Endothelial cell of umbilical vein (primary cell): ENCODE data around the gene PYCR2. TPM values are rescaled to one million over a fixed set of nuclear protein-coding genes. Genes with fewer than 3 reads are reported as not detected.
A peak's percentile ranks its signal among the peaks of the same experiment; 100 is the strongest.

Experiments used
- BruUV-seq: library from RNA; stranded (reverse); fragments of 400-500 nt; replicated peaks from 2 replicates; lab custom pipeline; 2021; lab: Mats Ljungman, UMichigan
- CTCF ChIA-PET: fragments of 300-600, 350-600 bp; sonication (Branson Sonifier 250); formaldehyde crosslinking; loops from one replicate; lab custom pipeline; 2021; ENCODE audit warnings: antibody characterized with exemption, inconsistent platforms; lab: Charles Lee
- POLR2A ChIA-PET: fragments of 300-600, 350-600 bp; sonication (Branson Sonifier 250); formaldehyde crosslinking; loops from one replicate; lab custom pipeline; 2021; ENCODE audit warnings: antibody characterized with exemption, inconsistent platforms; lab: Charles Lee
- DNase-seq: peaks from one replicate; pipeline ENCODE4 v3.0.0-alpha.2; 2011; ENCODE audit warnings: low read depth, low spot score
- FAIRE-seq: peaks from 2 replicates; lab custom pipeline; 2011; peaks lifted over from hg19 to GRCh38; lab: Jason Lieb, UNC
- H2AFZ ChIP-seq: 2 replicates; pipeline ENCODE4 v1.6.0; 2012; ENCODE audit warnings: low read depth, low read length, control low read depth, inconsistent platforms
- H3K27ac ChIP-seq: 2 replicates; pipeline ENCODE4 v1.5.1; 2011; ENCODE audit warnings: low read depth, mild to moderate bottlenecking, control low read depth, low read length, moderate library complexity; ENCODE audit not compliant: insufficient read depth
- H3K27me3 ChIP-seq, 2 experiments: 2 replicates each; pipeline versions ENCODE4 v1.6.0 to v1.6.1; 2011; ENCODE audit warnings: low read length in 2 of 2, mixed read lengths in 1 of 2; ENCODE audit not compliant: control insufficient read depth in 2 of 2, insufficient read depth in 2 of 2
- H3K36me3 ChIP-seq, 2 experiments: 2 replicates in 1 of 2; 3 replicates in 1 of 2; pipeline ENCODE4 v1.5.1; 2011; ENCODE audit warnings: low read length in 2 of 2, mild to moderate bottlenecking in 1 of 2, moderate library complexity in 1 of 2; ENCODE audit not compliant: control insufficient read depth in 2 of 2, insufficient read depth in 2 of 2; ENCODE audit errors: extremely low read depth in 1 of 2
- H3K4me1 ChIP-seq: 3 replicates; pipeline ENCODE4 v1.5.1; 2011; ENCODE audit warnings: mild to moderate bottlenecking, low read length; ENCODE audit not compliant: control insufficient read depth, insufficient read depth; ENCODE audit errors: extremely low read depth
- H3K4me2 ChIP-seq: 2 replicates; pipeline ENCODE4 v1.6.1; 2011; ENCODE audit warnings: low read length, control low read depth, mixed read lengths; ENCODE audit not compliant: insufficient read depth
- H3K4me3 ChIP-seq, 3 experiments: fragments of 200-600 bp in 1 of 3; sonication (generic), shearing (Covaris generic) in 1 of 3; replicated peaks in 1 of 3; 2 replicates each; pipeline ENCODE4 v1.5.1; 2011 to 2016; ENCODE audit warnings: control low read depth in 3 of 3, low read length in 3 of 3, mild to moderate bottlenecking in 2 of 3, inconsistent platforms in 1 of 3, low read depth in 1 of 3, moderate library complexity in 1 of 3; ENCODE audit not compliant: insufficient read depth in 1 of 3
- H3K79me2 ChIP-seq: 2 replicates; pipeline ENCODE4 v1.6.0; 2012; ENCODE audit warnings: low read length, inconsistent platforms; ENCODE audit not compliant: control insufficient read depth, insufficient read depth
- H3K9ac ChIP-seq: replicated peaks from 2 replicates; pipeline ENCODE3; 2011; ENCODE audit warnings: low read length, control low read depth; ENCODE audit not compliant: insufficient read depth; ENCODE audit errors: extremely low read depth
- H3K9me1 ChIP-seq: replicated peaks from 3 replicates; pipeline ENCODE4 v1.6.0; 2011; ENCODE audit warnings: mild to moderate bottlenecking, low read length; ENCODE audit not compliant: control insufficient read depth, insufficient read depth; ENCODE audit errors: extremely low read depth
- H3K9me3 ChIP-seq: replicated peaks from 2 replicates; pipeline ENCODE4 v1.5.1; 2012; ENCODE audit warnings: low read length, inconsistent platforms; ENCODE audit not compliant: control insufficient read depth, insufficient read depth
- H4K20me1 ChIP-seq: replicated peaks from 2 replicates; pipeline ENCODE3; 2011; ENCODE audit warnings: mild to moderate bottlenecking, low read length; ENCODE audit not compliant: control insufficient read depth, insufficient read depth; ENCODE audit errors: extremely low read depth
- CTCF ChIP-seq, 2 donors: IDR thresholded peaks; 1 replicate in 1 of 2; 2 replicates in 1 of 2; pipeline ENCODE4 v1.5.1; 2011; ENCODE audit warnings: low read length in 2 of 2, mild to moderate bottlenecking in 2 of 2, moderate library complexity in 2 of 2, control low read depth in 1 of 2, inconsistent platforms in 1 of 2, low read depth in 1 of 2; ENCODE audit not compliant: insufficient read depth in 1 of 2; ENCODE audit errors: extremely low read depth in 1 of 2
- EZH2 ChIP-seq: IDR thresholded peaks from 2 replicates; pipeline ENCODE4 v1.6.1; 2012; ENCODE audit warnings: borderline replicate concordance, low read depth, mild to moderate bottlenecking, moderate library complexity, low read length, inconsistent platforms; ENCODE audit not compliant: severe bottlenecking
- FOS ChIP-seq: IDR thresholded peaks from 2 replicates; pipeline ENCODE4 v1.6.1; 2011; ENCODE audit warnings: mild to moderate bottlenecking, low read length, moderate library complexity, borderline replicate concordance; ENCODE audit not compliant: insufficient read depth
- GATA2 ChIP-seq: IDR thresholded peaks from 2 replicates; pipeline ENCODE4 v1.7.0; 2011; ENCODE audit warnings: low read depth, mild to moderate bottlenecking, moderate library complexity, mixed read lengths, low read length; ENCODE audit not compliant: insufficient read length, insufficient read depth
- JUN ChIP-seq: IDR thresholded peaks from 2 replicates; pipeline ENCODE4 v1.6.1; 2011; ENCODE audit warnings: borderline replicate concordance, low read depth; ENCODE audit not compliant: insufficient read length, insufficient read depth
- MAX ChIP-seq: IDR thresholded peaks from 2 replicates; pipeline ENCODE4 v1.6.1; 2011; ENCODE audit not compliant: insufficient read depth, insufficient read length
- MYC ChIP-seq: IDR thresholded peaks from one replicate; pipeline ENCODE4 v1.6.1; 2011; ENCODE audit warnings: mild to moderate bottlenecking, low read depth, low read length
- POLR2A ChIP-seq: IDR thresholded peaks from 2 replicates; pipeline ENCODE4 v1.6.1; 2012; ENCODE audit warnings: low read depth, mild to moderate bottlenecking, control low read depth, low read length
- POLR2AphosphoS5 ChIP-seq: IDR thresholded peaks from 2 replicates; pipeline ENCODE4 v1.6.1; 2012; ENCODE audit warnings: low read depth, mild to moderate bottlenecking, control low read depth, low read length, moderate library complexity; ENCODE audit not compliant: insufficient read depth
- dilution Hi-C: fragments of 300-500 bp; cut with MboI; formaldehyde crosslinking; loops from one replicate; pipeline ENCODE4 v1.15.0; 2019; ENCODE audit warnings: low sequenced_read_pairs; ENCODE audit not compliant: extremely low pct_ligation_motif_present
- intact Hi-C: fragments of 100-400 bp; cut with micrococcal nuclease; formaldehyde crosslinking; loops from one replicate; pipeline ENCODE4 v1.10.0; 2022
- polyA plus RNA-seq, 4 experiments: library from polyadenylated mRNA; depleted of rRNA in 3 of 4; stranded (reverse) in 3 of 4; unstranded in 1 of 4; fragments of >200 nt; gene quantifications; 2 replicates each; pipeline versions ENCODE4 v1.2.1 to v1.2.3, GENCODE V29; 2011 to 2012; ENCODE audit warnings: missing spikeins in 1 of 4
- total RNA-seq: library from RNA; stranded (reverse); gene quantifications from 2 replicates; pipeline ENCODE4 v1.2.3, GENCODE V29; 2021

Gene PYCR2
- total and polyA plus RNA-seq, 2 donors (not counting 3 experiments of a cell fraction or from before 2014, with no cell fraction given) = 64.6 to 65.1 TPM

- no peaks in the 10 kb centered on the region for H3K9me3 ChIP-seq
- peaks cover 14% of the 10 kb centered on the region for H3K4me1 ChIP-seq
- peak; percentile 62 for DNase-seq
- H3K4me2 ChIP-seq = peak overlapping the region; percentile 81
- no peaks in the 10 kb centered on the region for H4K20me1 ChIP-seq
- peak overlapping the region; percentile 38 for H3K27ac ChIP-seq
- peak overlapping the region; percentile 70 to 91 (median 81) for H3K4me3 ChIP-seq
- BruUV-seq = no TSS peak
- H3K9ac ChIP-seq = peak overlapping the region; percentile 74
- no peaks in the 10 kb centered on the region for H3K79me2 ChIP-seq
- ChIA-PET POLR2A (interaction anchor here (1.1 to 1.5 kb wide), 2 partner anchors 42 to 106 kb away, joined by 3 to 4 read pairs; partner anchors contain the start of gene SRP9), CTCF (interaction anchor here (0.7 to 4.7 kb wide), 18 partner anchors 9 to 408 kb away, joined by 3 to 40 read pairs (median 5); partner anchors contain the start of genes EPHX1, PYCR2 and SRP9)
- no peaks in the 10 kb centered on the region for H3K36me3 ChIP-seq
- H2AFZ ChIP-seq = peak overlapping the region; percentile 96
- dilution Hi-C loops = no loop called here
- TF ChIP-seq POLR2AphosphoS5 = no peak
- TF ChIP-seq EZH2 = no peak
- no peak for TF ChIP-seq GATA2
- no peak for TF ChIP-seq MAX
- no peak for TF ChIP-seq POLR2A
- no peak for TF ChIP-seq MYC
- TF ChIP-seq JUN = no peak
- TF ChIP-seq FOS = no peak
- no peak for TF ChIP-seq CTCF (IDR thresholded peaks at IDR 0.05; ENCODE audit: extremely low read depth in 1 of 2, insufficient read depth in 1 of 2, low read depth in 1 of 2, low read length in 2 of 2)
- no peaks in the 10 kb centered on the region for H3K27me3 ChIP-seq
- FAIRE-seq = peak; percentile 83
- intact Hi-C loops = loop anchor here (1.0 to 2.0 kb wide), 4 partner anchors 28 to 408 kb away; partner anchors contain the start of genes EPHX1 and PYCR2
- no peaks in the 10 kb centered on the region for H3K9me1 ChIP-seq
Observed at GRCh38 chr1:225882694-225883615, 41.1 kb downstream of the PYCR2 start.
